GM12878 (cell line): ENCODE data around the gene SNX22. TPM values are rescaled to one million over a fixed set of nuclear protein-coding genes. Genes with fewer than 3 reads are reported as not detected.

Experiments used
- polyA plus RNA-seq, 11 experiments: library from polyadenylated mRNA; depleted of rRNA in 4 of 11; unstranded in 6 of 11; stranded (reverse) in 5 of 11; fragments of >200 nt; fragmentation: Nextera tagmentation in 4 of 11; fragmentation: Illumina TruSeq in 1 of 11; extraction: Ambion mirVana in 4 of 11; extraction: Trizol in 1 of 11; gene quantifications; 1 replicate in 1 of 11; 2 replicates in 10 of 11; pipeline versions ENCODE4 v1.2.1 to v1.2.3, GENCODE V29; 2011 to 2016; ENCODE audit warnings: inconsistent platforms in 2 of 11, missing spikeins in 2 of 11, low read depth in 1 of 11
- small RNA-seq: library from RNA; depleted of rRNA; stranded (forward); fragments of <200 nt; gene quantifications from one replicate; pipeline ENCODE3, GENCODE V24; 2014
- total RNA-seq, 4 experiments: library from RNA; depleted of rRNA in 3 of 4; stranded (reverse); fragments of >200 nt in 3 of 4; fragmentation: Illumina TruSeq in 1 of 4; extraction: Trizol in 1 of 4; gene quantifications; 2 replicates each; pipeline versions ENCODE4 v1.2.1 to v1.2.3, GENCODE V29; 2013 to 2021

The SNX22 gene
- total and polyA plus RNA-seq, 10 of the 15 experiments (the other 5 are each of a cell fraction or from before 2014, with no cell fraction given): 4.4 to 29.0 (median 8.7) TPM

Small RNA genes within 50 kb of the gene (small RNA-seq; reads per million reads assigned to genes)
- not detected for gene RF00019

Other genes starting within 250 kb of the SNX22 start
- gene DAPK2, start 105.2 kb upstream of the SNX22 start, total RNA-seq (2014; rRNA removed): 5.4 and 8.4 TPM in 2 replicates
- 3.8 and 4.8 TPM in 2 replicates for gene DAPK2, start 105.2 kb upstream of the SNX22 start, total RNA-seq (2014; rRNA removed; fragmentation: Illumina TruSeq; extraction: Trizol)
- gene DAPK2, start 105.2 kb upstream of the SNX22 start, total RNA-seq (2021): 5.6 and 5.9 TPM in 2 replicates
- 2.9 and 4.3 TPM in 2 replicates for gene DAPK2, start 105.2 kb upstream of the SNX22 start, polyA plus RNA-seq (2011; rRNA removed)
- gene DAPK2, start 105.2 kb upstream of the SNX22 start, polyA plus RNA-seq (2014; fragmentation: Illumina TruSeq; extraction: Trizol): 3.4 and 6.1 TPM in 2 replicates
- gene DAPK2, start 105.2 kb upstream of the SNX22 start, polyA plus RNA-seq (2014; fragmentation: Nextera tagmentation; extraction: Ambion mirVana): under 1 TPM; 0.69 to 0.75 TPM
- 5.5 and 6.6 TPM in 2 replicates for gene DAPK2, start 105.2 kb upstream of the SNX22 start, polyA plus RNA-seq (2014; rRNA removed)
- 1 to 10 TPM; 3.3 to 4.4 TPM for gene DAPK2, start 105.2 kb upstream of the SNX22 start, polyA plus RNA-seq (2016; fragmentation: Nextera tagmentation; extraction: Ambion mirVana)
- gene CIAO2A, start 57.9 kb upstream of the SNX22 start, total RNA-seq (2014; rRNA removed): 169 and 200 TPM in 2 replicates
- 159 and 160 TPM in 2 replicates for gene CIAO2A, start 57.9 kb upstream of the SNX22 start, total RNA-seq (2014; rRNA removed; fragmentation: Illumina TruSeq; extraction: Trizol)
- gene CIAO2A, start 57.9 kb upstream of the SNX22 start, total RNA-seq (2021): 94.5 and 101 TPM in 2 replicates
- gene CIAO2A, start 57.9 kb upstream of the SNX22 start, polyA plus RNA-seq (2011; rRNA removed): 209 and 341 TPM in 2 replicates
- 132 and 138 TPM in 2 replicates for gene CIAO2A, start 57.9 kb upstream of the SNX22 start, polyA plus RNA-seq (2014; fragmentation: Illumina TruSeq; extraction: Trizol)
- gene CIAO2A, start 57.9 kb upstream of the SNX22 start, polyA plus RNA-seq (2014; fragmentation: Nextera tagmentation; extraction: Ambion mirVana): 100 to 1,000 TPM; 264 to 303 TPM
- 164 and 198 TPM in 2 replicates for gene CIAO2A, start 57.9 kb upstream of the SNX22 start, polyA plus RNA-seq (2014; rRNA removed)
- gene CIAO2A, start 57.9 kb upstream of the SNX22 start, polyA plus RNA-seq (2016; fragmentation: Nextera tagmentation; extraction: Ambion mirVana): 100 to 1,000 TPM; 399 to 400 TPM
- gene SNX1, start 55.7 kb upstream of the SNX22 start, total RNA-seq (2014; rRNA removed): 31.7 and 47.7 TPM in 2 replicates
- gene SNX1, start 55.7 kb upstream of the SNX22 start, total RNA-seq (2014; rRNA removed; fragmentation: Illumina TruSeq; extraction: Trizol): 60.4 and 62.5 TPM in 2 replicates
- 107 and 115 TPM in 2 replicates for gene SNX1, start 55.7 kb upstream of the SNX22 start, total RNA-seq (2021)
- gene SNX1, start 55.7 kb upstream of the SNX22 start, polyA plus RNA-seq (2011; rRNA removed): 97.7 and 107 TPM in 2 replicates
- 92.2 and 97.0 TPM in 2 replicates for gene SNX1, start 55.7 kb upstream of the SNX22 start, polyA plus RNA-seq (2014; fragmentation: Illumina TruSeq; extraction: Trizol)
- gene SNX1, start 55.7 kb upstream of the SNX22 start, polyA plus RNA-seq (2014; fragmentation: Nextera tagmentation; extraction: Ambion mirVana): 10 to 100 TPM; 17.8 to 32.3 TPM
- gene SNX1, start 55.7 kb upstream of the SNX22 start, polyA plus RNA-seq (2014; rRNA removed): 79.8 and 95.7 TPM in 2 replicates
- gene SNX1, start 55.7 kb upstream of the SNX22 start, polyA plus RNA-seq (2016; fragmentation: Nextera tagmentation; extraction: Ambion mirVana): 100 to 1,000 TPM; 113 TPM
- 336 and 349 TPM in 2 replicates for gene PPIB, start 11.3 kb downstream of the SNX22 start, total RNA-seq (2014; rRNA removed)
- gene PPIB, start 11.3 kb downstream of the SNX22 start, total RNA-seq (2014; rRNA removed; fragmentation: Illumina TruSeq; extraction: Trizol): 401 and 446 TPM in 2 replicates
- gene PPIB, start 11.3 kb downstream of the SNX22 start, total RNA-seq (2021): 404 and 424 TPM in 2 replicates
- gene PPIB, start 11.3 kb downstream of the SNX22 start, polyA plus RNA-seq (2011; rRNA removed): 281 and 344 TPM in 2 replicates
- 284 and 570 TPM in 2 replicates for gene PPIB, start 11.3 kb downstream of the SNX22 start, polyA plus RNA-seq (2014; fragmentation: Illumina TruSeq; extraction: Trizol)
- gene PPIB, start 11.3 kb downstream of the SNX22 start, polyA plus RNA-seq (2014; fragmentation: Nextera tagmentation; extraction: Ambion mirVana): 100 to 1,000 TPM; 831 to 858 TPM
- 393 and 399 TPM in 2 replicates for gene PPIB, start 11.3 kb downstream of the SNX22 start, polyA plus RNA-seq (2014; rRNA removed)
- 100 to 1,000 TPM; 915 to 936 TPM for gene PPIB, start 11.3 kb downstream of the SNX22 start, polyA plus RNA-seq (2016; fragmentation: Nextera tagmentation; extraction: Ambion mirVana)
- 10.8 and 11.2 TPM in 2 replicates for gene CSNK1G1, start 204.4 kb downstream of the SNX22 start, total RNA-seq (2014; rRNA removed)
- gene CSNK1G1, start 204.4 kb downstream of the SNX22 start, total RNA-seq (2014; rRNA removed; fragmentation: Illumina TruSeq; extraction: Trizol): 18.0 and 18.2 TPM in 2 replicates
- 15.1 and 16.7 TPM in 2 replicates for gene CSNK1G1, start 204.4 kb downstream of the SNX22 start, total RNA-seq (2021)
- 23.4 and 28.9 TPM in 2 replicates for gene CSNK1G1, start 204.4 kb downstream of the SNX22 start, polyA plus RNA-seq (2011; rRNA removed)
- gene CSNK1G1, start 204.4 kb downstream of the SNX22 start, polyA plus RNA-seq (2014; fragmentation: Illumina TruSeq; extraction: Trizol): 13.9 and 14.0 TPM in 2 replicates
- 1 to 10 TPM; 6.1 to 6.2 TPM for gene CSNK1G1, start 204.4 kb downstream of the SNX22 start, polyA plus RNA-seq (2014; fragmentation: Nextera tagmentation; extraction: Ambion mirVana)
- 8.0 and 8.5 TPM in 2 replicates for gene CSNK1G1, start 204.4 kb downstream of the SNX22 start, polyA plus RNA-seq (2014; rRNA removed)
- gene CSNK1G1, start 204.4 kb downstream of the SNX22 start, polyA plus RNA-seq (2016; fragmentation: Nextera tagmentation; extraction: Ambion mirVana): 10 to 100 TPM; 19.8 to 21.2 TPM
- 171 and 200 TPM in 2 replicates for gene PCLAF, start 229.7 kb downstream of the SNX22 start, total RNA-seq (2014; rRNA removed)
- gene PCLAF, start 229.7 kb downstream of the SNX22 start, total RNA-seq (2014; rRNA removed; fragmentation: Illumina TruSeq; extraction: Trizol): 79.0 and 80.1 TPM in 2 replicates
- 88.6 and 90.6 TPM in 2 replicates for gene PCLAF, start 229.7 kb downstream of the SNX22 start, total RNA-seq (2021)
- gene PCLAF, start 229.7 kb downstream of the SNX22 start, polyA plus RNA-seq (2011; rRNA removed): 368 and 467 TPM in 2 replicates
- gene PCLAF, start 229.7 kb downstream of the SNX22 start, polyA plus RNA-seq (2014; fragmentation: Illumina TruSeq; extraction: Trizol): 293 and 408 TPM in 2 replicates
- 100 to 1,000 TPM; 508 to 627 TPM for gene PCLAF, start 229.7 kb downstream of the SNX22 start, polyA plus RNA-seq (2014; fragmentation: Nextera tagmentation; extraction: Ambion mirVana)
- gene PCLAF, start 229.7 kb downstream of the SNX22 start, polyA plus RNA-seq (2014; rRNA removed): 283 and 318 TPM in 2 replicates
- 100 to 1,000 TPM; 376 to 393 TPM for gene PCLAF, start 229.7 kb downstream of the SNX22 start, polyA plus RNA-seq (2016; fragmentation: Nextera tagmentation; extraction: Ambion mirVana)
- 5.9 and 6.4 TPM in 2 replicates for gene TRIP4, start 236.1 kb downstream of the SNX22 start, total RNA-seq (2014; rRNA removed)
- 11.8 and 12.4 TPM in 2 replicates for gene TRIP4, start 236.1 kb downstream of the SNX22 start, total RNA-seq (2014; rRNA removed; fragmentation: Illumina TruSeq; extraction: Trizol)
- 17.0 and 19.1 TPM in 2 replicates for gene TRIP4, start 236.1 kb downstream of the SNX22 start, total RNA-seq (2021)
- gene TRIP4, start 236.1 kb downstream of the SNX22 start, polyA plus RNA-seq (2011; rRNA removed): 20.0 and 28.2 TPM in 2 replicates
- gene TRIP4, start 236.1 kb downstream of the SNX22 start, polyA plus RNA-seq (2014; fragmentation: Illumina TruSeq; extraction: Trizol): 22.7 and 26.0 TPM in 2 replicates
- 10 to 100 TPM; 20.0 to 23.8 TPM for gene TRIP4, start 236.1 kb downstream of the SNX22 start, polyA plus RNA-seq (2014; fragmentation: Nextera tagmentation; extraction: Ambion mirVana)
- 12.0 and 15.2 TPM in 2 replicates for gene TRIP4, start 236.1 kb downstream of the SNX22 start, polyA plus RNA-seq (2014; rRNA removed)
- 10 to 100 TPM; 24.1 to 24.5 TPM for gene TRIP4, start 236.1 kb downstream of the SNX22 start, polyA plus RNA-seq (2016; fragmentation: Nextera tagmentation; extraction: Ambion mirVana)